HEK293 (cell line): ENCODE measurements around the gene USP21.

Experiments
- CTCF ChIA-PET: fragments of 350-600 bp; formaldehyde crosslinking; extraction: SDS; loops from one replicate; lab custom pipeline; 2021; ENCODE audit warnings: antibody characterized with exemption; lab: Yijun Ruan, JAX
- POLR2A ChIA-PET: fragments of 300-600 bp; formaldehyde crosslinking; extraction: SDS; loops from one replicate; lab custom pipeline; 2020; ENCODE audit warnings: antibody characterized with exemption, inconsistent platforms; lab: Yijun Ruan, JAX
- H3K27ac ChIP-seq: fragments of 200-500 bp; sonication (Bioruptor generic); 2 replicates; pipeline ENCODE4 v1.5.1; 2014; ENCODE audit warnings: low read depth, low read length, control low read depth, inconsistent platforms; ENCODE audit errors: extremely low read depth
- H3K36me3 ChIP-seq, 2 experiments: fragments of 200-500 bp in 1 of 2; sonication (Bioruptor generic) in 1 of 2; 1 replicate in 1 of 2; 2 replicates in 1 of 2; pipeline ENCODE4 v1.5.1; 2014 to 2017; ENCODE audit warnings: inconsistent platforms in 2 of 2, low read length in 2 of 2; ENCODE audit not compliant: control insufficient read depth in 2 of 2, insufficient read depth in 1 of 2
- H3K4me1 ChIP-seq: fragments of 200-500 bp; sonication (Bioruptor generic); 2 replicates; pipeline ENCODE4 v1.5.1; 2014; ENCODE audit warnings: mild to moderate bottlenecking, low read length, inconsistent platforms; ENCODE audit not compliant: control insufficient read depth, insufficient read depth
- H3K4me3 ChIP-seq: 2 replicates; pipeline ENCODE4 v1.5.1; 2011; ENCODE audit warnings: low read depth, mild to moderate bottlenecking, control low read depth, low read length, moderate library complexity
- H3K9me3 ChIP-seq: fragments of 200-500 bp; sonication (Bioruptor generic); 2 replicates; pipeline ENCODE4 v1.5.1; 2014; ENCODE audit warnings: low read depth, low read length, inconsistent platforms; ENCODE audit not compliant: control insufficient read depth, insufficient read depth
- BCL11A ChIP-seq: fragments of 450-650 bp; formaldehyde crosslinking; IDR thresholded peaks from 2 replicates; pipeline ENCODE4 v1.5.1; 2016; ENCODE audit warnings: low read depth, missing biosample characterization, missing genetic modification characterization
- REST ChIP-seq: fragments of 450-650 bp; formaldehyde crosslinking; IDR thresholded peaks from 2 replicates; pipeline ENCODE4 v1.5.1; 2016; ENCODE audit warnings: missing biosample characterization, missing genetic modification characterization
- ZBTB21 ChIP-seq: fragments of 450-650 bp; formaldehyde crosslinking; IDR thresholded peaks from 2 replicates; pipeline ENCODE4 v1.5.1; 2017; ENCODE audit warnings: missing biosample characterization, missing genetic modification characterization
- ZFP69B ChIP-seq: fragments of 450-650 bp; formaldehyde crosslinking; IDR thresholded peaks from 2 replicates; pipeline ENCODE4 v1.5.1; 2016; ENCODE audit warnings: missing biosample characterization, missing genetic modification characterization
- ZIC2 ChIP-seq: fragments of 450-650 bp; formaldehyde crosslinking; IDR thresholded peaks from 2 replicates; pipeline ENCODE4 v1.5.1; 2016; ENCODE audit warnings: missing biosample characterization, missing genetic modification characterization
- ZNF169 ChIP-seq: fragments of 450-650 bp; formaldehyde crosslinking; IDR thresholded peaks from 2 replicates; pipeline ENCODE4 v1.5.1; 2016; ENCODE audit warnings: missing biosample characterization, missing genetic modification characterization
- ZNF184 ChIP-seq: fragments of 450-650 bp; IDR thresholded peaks from 2 replicates; pipeline ENCODE4 v1.5.1; 2018; ENCODE audit warnings: missing biosample characterization, mild to moderate bottlenecking, missing genetic modification characterization
- ZNF341 ChIP-seq: fragments of 450-650 bp; formaldehyde crosslinking; IDR thresholded peaks from 2 replicates; pipeline ENCODE4; 2016; ENCODE audit warnings: low read depth, missing biosample characterization, missing genetic modification characterization
- ZNF354C ChIP-seq: fragments of 450-650 bp; formaldehyde crosslinking; IDR thresholded peaks from 2 replicates; pipeline ENCODE4 v1.5.1; 2016; ENCODE audit warnings: missing biosample characterization, missing genetic modification characterization, low read depth, borderline replicate concordance
- ZNF473 ChIP-seq: fragments of 450-650 bp; formaldehyde crosslinking; IDR thresholded peaks from 2 replicates; pipeline ENCODE4 v1.5.1; 2017; ENCODE audit warnings: missing biosample characterization, missing genetic modification characterization
- ZNF747 ChIP-seq: fragments of 450-650 bp; formaldehyde crosslinking; IDR thresholded peaks from 2 replicates; pipeline ENCODE4 v1.5.1; 2016; ENCODE audit warnings: missing biosample characterization, missing genetic modification characterization
- TF ChIP-seq, protein P1 (sequence below): fragments of 450-650 bp; formaldehyde crosslinking; IDR thresholded peaks from 2 replicates; pipeline ENCODE4 v1.5.1; 2016; ENCODE audit warnings: missing biosample characterization, missing genetic modification characterization
- TF ChIP-seq, protein P2 (sequence below): fragments of 450-650 bp; formaldehyde crosslinking; IDR thresholded peaks from 2 replicates; pipeline ENCODE4 v1.5.0; 2017; ENCODE audit warnings: missing biosample characterization, missing genetic modification characterization, borderline replicate concordance
- TF ChIP-seq, protein P3 (sequence below): fragments of 450-650 bp; formaldehyde crosslinking; IDR thresholded peaks from 2 replicates; pipeline ENCODE4 v1.5.1; 2016; ENCODE audit warnings: missing biosample characterization, missing genetic modification characterization

Gene USP21

DNA sequence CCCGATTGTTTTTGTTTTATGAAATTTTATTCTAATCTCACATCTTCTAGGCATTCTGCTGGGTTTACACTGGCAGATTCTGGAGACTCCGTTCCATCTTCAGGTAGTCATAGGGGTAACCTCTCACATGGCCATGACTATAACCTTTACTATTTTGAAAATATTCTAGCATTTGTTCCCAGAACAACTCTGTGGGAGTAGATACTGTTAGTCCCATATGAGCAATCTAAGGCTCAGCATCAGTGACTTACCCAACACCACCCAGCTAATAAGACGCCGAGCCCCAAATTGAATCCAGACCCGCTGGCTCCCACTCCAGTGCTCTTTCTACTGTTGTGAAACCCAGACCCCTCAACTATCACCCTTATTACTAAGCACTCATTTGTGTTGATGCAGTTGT is 29.7 kb downstream of the USP21 start:
- Histone ChIP-seq H3K4me3 (no peak overlapping the region), H3K4me1 (no peaks in the 10 kb centered on the region), H3K9me3 (no peaks in the 10 kb centered on the region), H3K27ac (no peak overlapping the region), H3K36me3 (no peaks in the 10 kb centered on the region)
- TF ChIP-seq ZNF354C (no peak), REST (tag by site-specific recombination) (no peak), ZNF473 (tag by site-specific recombination) (no peak)
- TF ChIP-seq, protein P1, sequence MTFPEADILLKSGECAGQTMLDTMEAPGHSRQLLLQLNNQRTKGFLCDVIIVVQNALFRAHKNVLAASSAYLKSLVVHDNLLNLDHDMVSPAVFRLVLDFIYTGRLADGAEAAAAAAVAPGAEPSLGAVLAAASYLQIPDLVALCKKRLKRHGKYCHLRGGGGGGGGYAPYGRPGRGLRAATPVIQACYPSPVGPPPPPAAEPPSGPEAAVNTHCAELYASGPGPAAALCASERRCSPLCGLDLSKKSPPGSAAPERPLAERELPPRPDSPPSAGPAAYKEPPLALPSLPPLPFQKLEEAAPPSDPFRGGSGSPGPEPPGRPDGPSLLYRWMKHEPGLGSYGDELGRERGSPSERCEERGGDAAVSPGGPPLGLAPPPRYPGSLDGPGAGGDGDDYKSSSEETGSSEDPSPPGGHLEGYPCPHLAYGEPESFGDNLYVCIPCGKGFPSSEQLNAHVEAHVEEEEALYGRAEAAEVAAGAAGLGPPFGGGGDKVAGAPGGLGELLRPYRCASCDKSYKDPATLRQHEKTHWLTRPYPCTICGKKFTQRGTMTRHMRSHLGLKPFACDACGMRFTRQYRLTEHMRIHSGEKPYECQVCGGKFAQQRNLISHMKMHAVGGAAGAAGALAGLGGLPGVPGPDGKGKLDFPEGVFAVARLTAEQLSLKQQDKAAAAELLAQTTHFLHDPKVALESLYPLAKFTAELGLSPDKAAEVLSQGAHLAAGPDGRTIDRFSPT (tag by site-specific recombination) = no peak
- CTCF ChIA-PET = interaction anchor here (0.6 kb wide), 1 partner anchor 716 kb away, joined by 3 read pairs; no protein-coding TSS in a partner anchor
- POLR2A ChIA-PET = no interaction called here

GRCh38 chr1:161190962-161191521 is 31.7 kb downstream of the USP21 start:
- Histone ChIP-seq H3K4me3 (no peak overlapping the region), H3K9me3 (no peaks in the 10 kb centered on the region), H3K27ac (no peak overlapping the region), H3K36me3 (no peaks in the 10 kb centered on the region), H3K4me1 (no peaks in the 10 kb centered on the region)
- no peak for TF ChIP-seq ZNF473 (tag by site-specific recombination)
- TF ChIP-seq ZFP69B = no peak
- no peak for TF ChIP-seq BCL11A
- TF ChIP-seq, protein P2, sequence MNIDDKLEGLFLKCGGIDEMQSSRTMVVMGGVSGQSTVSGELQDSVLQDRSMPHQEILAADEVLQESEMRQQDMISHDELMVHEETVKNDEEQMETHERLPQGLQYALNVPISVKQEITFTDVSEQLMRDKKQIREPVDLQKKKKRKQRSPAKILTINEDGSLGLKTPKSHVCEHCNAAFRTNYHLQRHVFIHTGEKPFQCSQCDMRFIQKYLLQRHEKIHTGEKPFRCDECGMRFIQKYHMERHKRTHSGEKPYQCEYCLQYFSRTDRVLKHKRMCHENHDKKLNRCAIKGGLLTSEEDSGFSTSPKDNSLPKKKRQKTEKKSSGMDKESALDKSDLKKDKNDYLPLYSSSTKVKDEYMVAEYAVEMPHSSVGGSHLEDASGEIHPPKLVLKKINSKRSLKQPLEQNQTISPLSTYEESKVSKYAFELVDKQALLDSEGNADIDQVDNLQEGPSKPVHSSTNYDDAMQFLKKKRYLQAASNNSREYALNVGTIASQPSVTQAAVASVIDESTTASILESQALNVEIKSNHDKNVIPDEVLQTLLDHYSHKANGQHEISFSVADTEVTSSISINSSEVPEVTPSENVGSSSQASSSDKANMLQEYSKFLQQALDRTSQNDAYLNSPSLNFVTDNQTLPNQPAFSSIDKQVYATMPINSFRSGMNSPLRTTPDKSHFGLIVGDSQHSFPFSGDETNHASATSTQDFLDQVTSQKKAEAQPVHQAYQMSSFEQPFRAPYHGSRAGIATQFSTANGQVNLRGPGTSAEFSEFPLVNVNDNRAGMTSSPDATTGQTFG = no peak
- no peak for TF ChIP-seq ZIC2
- TF ChIP-seq ZNF747 (tag by site-specific recombination) = no peak
- TF ChIP-seq, protein P3, sequence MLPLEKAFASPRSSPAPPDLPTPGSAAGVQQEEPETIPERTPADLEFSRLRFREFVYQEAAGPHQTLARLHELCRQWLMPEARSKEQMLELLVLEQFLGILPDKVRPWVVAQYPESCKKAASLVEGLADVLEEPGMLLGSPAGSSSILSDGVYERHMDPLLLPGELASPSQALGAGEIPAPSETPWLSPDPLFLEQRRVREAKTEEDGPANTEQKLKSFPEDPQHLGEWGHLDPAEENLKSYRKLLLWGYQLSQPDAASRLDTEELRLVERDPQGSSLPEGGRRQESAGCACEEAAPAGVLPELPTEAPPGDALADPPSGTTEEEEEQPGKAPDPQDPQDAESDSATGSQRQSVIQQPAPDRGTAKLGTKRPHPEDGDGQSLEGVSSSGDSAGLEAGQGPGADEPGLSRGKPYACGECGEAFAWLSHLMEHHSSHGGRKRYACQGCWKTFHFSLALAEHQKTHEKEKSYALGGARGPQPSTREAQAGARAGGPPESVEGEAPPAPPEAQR = no peak
- no peak for TF ChIP-seq ZNF169
- no peak for TF ChIP-seq ZNF341 (tag by site-specific recombination)
- TF ChIP-seq ZNF184 (tag by site-specific recombination) = no peak
- TF ChIP-seq ZBTB21 (tag by site-specific recombination) = no peak
- POLR2A ChIA-PET = interaction anchor here (0.6 to 1.3 kb wide), 5 partner anchors 11 to 199 kb away, joined by 3 to 4 read pairs (median 3); partner anchors contain the start of genes NDUFS2 and PPOX
- CTCF ChIA-PET = interaction anchor here (0.7 to 4.5 kb wide), 17 partner anchors 9 to 251 kb away, joined by 3 to 45 read pairs (median 10); partner anchors contain the start of genes APOA2, NDUFS2, PPOX and TOMM40L
